NCI-H2171 treated with DMSO at 0.1 percent for 48 hours (cell line): ENCODE measurements around the gene FANCG.

Experiments used
- DNase-seq: peaks from one replicate; lab custom pipeline; 2025; lab: John Stamatoyannopoulos, UW

Gene FANCG

GRCh38 chr9:35103660-35104191 lies 24.0 kb upstream of the FANCG start:
- no peak for DNase-seq

GRCh38 chr9:35102769-35103659 lies 23.3 kb upstream of the FANCG start, which contains the start of gene STOML2:
STOML2 (minus strand) TSS chr9:35103131; CDS start chr9:35103094, 37 bp downstream.
- DNase-seq, result peak; percentile 89

DNA sequence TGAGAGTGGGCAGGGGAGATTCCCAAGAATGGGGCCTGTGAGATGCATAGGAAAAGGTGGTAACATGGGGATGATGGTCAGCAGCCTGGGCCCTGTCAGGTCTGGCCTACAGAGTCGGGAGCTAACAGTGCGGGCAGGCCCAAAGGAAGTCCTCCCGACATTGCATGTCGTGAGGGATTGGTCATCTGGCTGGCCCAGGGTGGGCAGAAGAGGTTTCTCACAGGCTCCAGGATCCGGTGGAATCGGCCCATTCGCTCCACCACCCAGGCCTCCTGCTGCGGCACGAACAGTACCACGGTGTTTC lies 22.7 kb upstream of the FANCG start:
- no peak for DNase-seq

- no peak for DNase-seq
These were observed 17.8 kb upstream of the FANCG start for GRCh38 chr9:35097573-35097972.

DNA sequence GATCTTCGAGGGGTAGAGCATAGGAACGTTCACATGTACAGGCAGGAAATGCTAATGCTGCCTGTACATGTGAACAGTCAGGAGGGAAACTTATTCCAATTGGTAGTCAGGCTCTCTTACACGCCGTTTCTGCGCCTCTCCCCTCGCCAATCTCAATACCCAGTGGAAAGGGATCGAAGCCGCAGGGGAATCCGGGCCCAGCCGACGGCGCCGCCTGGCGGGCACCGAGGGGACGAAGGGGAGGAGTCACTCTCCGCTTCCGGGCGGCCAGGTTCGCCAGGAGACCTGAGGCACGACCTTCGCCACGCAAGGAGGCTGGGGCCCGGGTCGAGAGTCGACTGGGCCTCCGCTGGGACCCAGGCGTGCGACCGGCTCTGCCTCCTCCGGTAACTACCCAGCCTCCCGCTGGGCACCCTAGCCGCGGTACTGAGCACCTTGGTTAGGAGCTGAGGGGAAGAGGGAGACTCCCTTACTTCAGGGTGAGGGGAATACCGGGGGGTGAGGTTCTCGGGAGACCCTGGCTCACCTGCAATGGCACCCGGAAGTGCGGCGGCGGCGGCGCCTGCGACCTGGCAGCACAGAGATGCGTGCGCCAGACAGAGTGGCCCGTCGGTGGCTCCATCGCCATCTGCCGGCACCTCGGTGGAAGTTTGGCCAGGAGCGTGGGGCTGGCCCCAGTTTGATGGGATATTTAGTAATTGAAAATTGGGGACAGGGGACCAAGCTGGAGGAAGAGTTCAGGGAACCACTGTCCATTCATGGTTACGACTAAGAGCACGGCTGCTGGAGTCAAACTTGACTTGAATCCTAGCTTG lies 16.5 kb upstream of the FANCG start, which contains the start of gene PIGO:
PIGO (minus strand) TSS at position 557 of the 815 bp plus-strand sequence. CDS start 1,026 bp downstream, outside the sequence.
- DNase-seq, result peak; percentile 74

GRCh38 chr9:35091536-35091935 lies 11.8 kb upstream of the FANCG start:
- no peak for DNase-seq

DNA sequence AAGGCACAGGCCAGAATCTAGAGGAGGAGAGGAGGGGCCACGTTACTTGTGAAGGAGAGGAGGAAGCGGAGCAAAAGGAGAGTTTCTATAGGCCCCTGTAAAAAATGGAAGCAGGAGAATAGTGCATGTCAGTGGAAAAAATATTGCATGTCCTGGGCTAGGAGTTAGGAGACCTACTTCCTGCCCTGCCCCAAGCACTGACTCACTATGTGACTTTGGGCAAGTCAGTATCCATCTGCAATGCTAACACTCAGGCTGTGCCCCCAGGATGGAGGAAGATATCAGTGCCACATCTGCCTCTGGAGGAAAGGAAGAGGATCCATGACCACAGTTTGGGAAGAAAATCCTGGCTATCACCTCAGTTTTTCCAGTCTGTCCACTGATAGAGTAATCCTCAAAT lies 9.7 kb upstream of the FANCG start:
- DNase-seq, result no peak

- no peak for DNase-seq
These were observed 5.3 kb upstream of the FANCG start for GRCh38 chr9:35085078-35085477.

DNA sequence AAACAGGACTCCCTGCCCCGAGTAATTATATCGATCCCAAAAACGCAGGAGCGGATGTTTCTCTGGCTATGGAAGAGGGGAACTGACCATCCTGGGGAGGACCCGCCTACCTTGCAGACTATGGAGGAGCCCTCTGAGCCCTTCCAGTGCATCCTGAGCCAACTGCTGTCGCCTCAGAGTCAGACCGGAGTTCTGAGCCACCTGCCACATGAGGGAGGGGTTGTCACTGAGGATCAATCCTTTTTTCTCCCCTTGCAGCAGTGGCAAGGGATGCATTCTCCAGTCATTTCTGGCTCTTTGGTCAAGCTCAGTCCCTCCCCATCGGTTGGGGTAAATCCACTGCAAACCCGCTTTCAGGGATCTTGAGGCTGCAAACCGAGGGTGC lies 709 bp downstream of the FANCG start:
- DNase-seq, result peak; percentile 3

DNA sequence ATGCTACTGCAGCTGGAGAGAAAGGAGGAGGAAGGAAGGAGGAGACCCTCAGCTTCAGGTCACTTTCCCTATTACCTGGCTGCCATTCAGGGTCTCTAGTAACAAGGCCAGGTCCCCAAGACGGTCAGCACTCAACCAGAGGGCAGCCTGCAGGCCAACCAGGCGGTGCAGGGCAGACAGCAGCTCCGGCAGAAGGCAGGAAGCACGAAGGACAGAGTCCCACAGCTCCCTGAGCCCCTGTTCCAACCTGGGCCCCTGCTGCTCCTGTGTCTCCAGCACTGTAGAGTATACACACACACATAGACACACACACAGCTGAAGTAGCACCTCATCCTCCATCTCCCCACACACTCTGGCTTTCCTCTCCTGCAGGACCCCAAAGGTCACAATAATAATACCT lies 1.7 kb downstream of the FANCG start:
- DNase-seq, result no peak

GRCh38 chr9:35076848-35077247 lies 2.9 kb downstream of the FANCG start:
- DNase-seq, result no peak

- no peak for DNase-seq
These were observed 4.4 kb downstream of the FANCG start for GRCh38 chr9:35075358-35075757.

- no peak for DNase-seq
These were observed 5.0 kb downstream of the FANCG start for GRCh38 chr9:35074791-35075190.

- DNase-seq, result no peak
These were observed 5.6 kb downstream of the FANCG start for GRCh38 chr9:35074141-35074540.

- DNase-seq, result no peak
These were observed 6.5 kb downstream of the FANCG start for GRCh38 chr9:35073279-35073612.

- DNase-seq, result peak; percentile 94
These were observed 7.1 kb downstream of the FANCG start, which contains the start of gene VCP for GRCh38 chr9:35072461-35073278. VCP (minus strand) TSS chr9:35072625; CDS start chr9:35072353, 272 bp downstream.

DNA sequence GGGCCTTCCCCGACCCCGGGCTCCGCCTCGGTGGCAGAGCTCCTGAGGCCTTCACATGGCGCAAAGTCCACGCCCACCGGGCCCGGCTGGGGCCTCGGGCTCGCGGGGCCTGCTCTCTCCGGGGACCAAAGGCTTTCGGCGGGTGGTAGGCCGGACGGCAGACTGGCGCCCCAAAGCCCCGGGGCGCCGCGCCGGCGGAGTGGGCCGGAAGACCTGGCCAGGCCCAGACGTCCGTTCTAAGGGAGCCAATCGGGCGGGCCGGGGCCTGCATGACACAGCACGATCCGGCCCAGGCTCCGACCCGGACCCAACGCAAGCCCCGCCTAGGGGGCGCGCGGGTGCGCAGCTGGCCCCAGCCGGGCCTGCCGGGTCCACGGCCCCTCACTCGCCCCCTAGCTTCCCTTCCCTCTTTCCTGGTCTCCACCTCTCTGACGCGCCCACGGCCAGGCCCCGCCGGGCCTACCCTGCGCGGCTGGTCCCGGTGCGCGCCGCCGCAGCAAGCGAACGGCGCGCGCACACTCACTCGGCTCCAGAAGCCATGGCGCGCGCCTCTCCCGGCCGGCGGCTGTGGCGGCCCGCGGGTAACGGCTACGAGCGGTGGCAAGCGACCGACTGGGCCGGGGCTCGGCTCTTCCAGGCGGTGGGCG lies 7.8 kb downstream of the FANCG start:
- peak; percentile 55 for DNase-seq

- no peak for DNase-seq
These were observed 8.6 kb downstream of the FANCG start for GRCh38 chr9:35070823-35071813.

DNA sequence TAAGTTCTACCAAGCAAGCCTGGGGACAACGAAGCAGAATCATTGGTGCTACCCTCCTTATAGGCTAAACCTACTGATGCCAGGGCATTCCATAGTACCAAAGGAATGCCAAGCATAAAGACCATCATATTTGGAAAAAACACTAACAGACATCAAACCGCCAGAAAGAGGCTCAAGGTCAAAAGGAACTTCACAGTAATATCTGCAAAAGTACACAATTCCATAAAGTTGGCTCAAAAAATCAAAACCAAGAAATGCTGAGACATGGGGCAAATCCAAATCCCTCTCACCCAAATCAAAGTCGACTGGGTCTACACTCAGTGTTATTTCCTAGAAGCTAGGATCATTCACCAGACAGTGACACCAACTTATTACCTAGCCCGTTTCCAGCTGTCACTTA lies 10.7 kb downstream of the FANCG start:
- no peak for DNase-seq

GRCh38 chr9:35067056-35067455 lies 12.7 kb downstream of the FANCG start:
- no peak for DNase-seq
